22Rv1 (cell line): ENCODE measurements around the gene RAVER1.

Source experiments
- ZFX ChIP-seq: fragments of 450-650 bp; IDR thresholded peaks from 2 replicates; pipeline ENCODE4 v1.6.1; 2017; ENCODE audit warnings: antibody characterized with exemption, borderline replicate concordance
- TF ChIP-seq, protein P1 (sequence below): fragments of 450-650 bp; IDR thresholded peaks from 2 replicates; pipeline ENCODE4 v1.5.1; 2017; ENCODE audit warnings: mild to moderate bottlenecking

DNA sequence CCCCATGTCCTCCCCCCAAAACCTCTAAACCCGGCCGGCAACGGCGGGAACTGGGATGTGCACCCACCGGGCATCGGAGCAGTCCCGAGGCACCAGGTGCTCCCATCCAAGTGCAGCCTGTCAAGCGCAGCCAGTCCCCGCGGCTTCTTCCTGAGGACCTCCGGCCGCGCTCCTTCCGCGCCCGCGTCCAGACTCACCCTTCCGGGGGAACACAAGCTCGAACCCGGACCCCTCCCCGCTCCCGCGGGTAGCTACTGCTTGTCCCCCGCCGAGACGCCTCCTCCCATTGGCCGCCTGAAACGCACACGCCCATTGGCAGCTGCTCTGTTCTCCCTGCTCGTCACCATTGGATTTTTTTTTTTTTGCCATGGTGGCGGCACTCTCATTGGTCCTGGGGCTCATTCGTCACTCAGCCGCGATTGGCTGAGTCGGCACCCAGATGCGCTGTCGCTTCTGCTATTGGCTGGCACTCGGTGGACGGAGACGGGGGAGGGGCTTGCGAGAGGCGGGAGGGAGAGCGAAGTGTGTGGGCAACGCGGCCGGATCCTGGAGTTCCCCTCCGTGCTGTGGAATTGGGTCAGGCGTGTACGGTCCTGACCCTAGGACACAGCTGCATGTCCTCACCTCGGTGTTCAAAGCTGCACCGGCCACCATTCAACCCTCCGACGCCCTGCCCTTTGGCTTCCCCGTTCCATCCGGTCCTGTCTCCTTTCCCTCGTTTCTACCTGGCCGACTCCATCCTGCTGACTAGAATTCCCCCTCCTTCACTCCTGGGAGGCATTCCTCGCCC, 47.2 kb upstream of the RAVER1 start, which contains the start of gene TYK2:
- TF ChIP-seq, protein P1, sequence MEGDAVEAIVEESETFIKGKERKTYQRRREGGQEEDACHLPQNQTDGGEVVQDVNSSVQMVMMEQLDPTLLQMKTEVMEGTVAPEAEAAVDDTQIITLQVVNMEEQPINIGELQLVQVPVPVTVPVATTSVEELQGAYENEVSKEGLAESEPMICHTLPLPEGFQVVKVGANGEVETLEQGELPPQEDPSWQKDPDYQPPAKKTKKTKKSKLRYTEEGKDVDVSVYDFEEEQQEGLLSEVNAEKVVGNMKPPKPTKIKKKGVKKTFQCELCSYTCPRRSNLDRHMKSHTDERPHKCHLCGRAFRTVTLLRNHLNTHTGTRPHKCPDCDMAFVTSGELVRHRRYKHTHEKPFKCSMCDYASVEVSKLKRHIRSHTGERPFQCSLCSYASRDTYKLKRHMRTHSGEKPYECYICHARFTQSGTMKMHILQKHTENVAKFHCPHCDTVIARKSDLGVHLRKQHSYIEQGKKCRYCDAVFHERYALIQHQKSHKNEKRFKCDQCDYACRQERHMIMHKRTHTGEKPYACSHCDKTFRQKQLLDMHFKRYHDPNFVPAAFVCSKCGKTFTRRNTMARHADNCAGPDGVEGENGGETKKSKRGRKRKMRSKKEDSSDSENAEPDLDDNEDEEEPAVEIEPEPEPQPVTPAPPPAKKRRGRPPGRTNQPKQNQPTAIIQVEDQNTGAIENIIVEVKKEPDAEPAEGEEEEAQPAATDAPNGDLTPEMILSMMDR = no peak
- no peak for TF ChIP-seq ZFX
